NCI-H1694 (cell line): Measurements from ENCODE around the gene KCNN4.

ENCODE experiments used
- DNase-seq: peaks from one replicate; lab custom pipeline; 2025; lab: John Stamatoyannopoulos, UW

The KCNN4 gene

GRCh38 chr19:43748205-43748594 is 32.6 kb downstream of the KCNN4 start:
- no peak for DNase-seq

DNA sequence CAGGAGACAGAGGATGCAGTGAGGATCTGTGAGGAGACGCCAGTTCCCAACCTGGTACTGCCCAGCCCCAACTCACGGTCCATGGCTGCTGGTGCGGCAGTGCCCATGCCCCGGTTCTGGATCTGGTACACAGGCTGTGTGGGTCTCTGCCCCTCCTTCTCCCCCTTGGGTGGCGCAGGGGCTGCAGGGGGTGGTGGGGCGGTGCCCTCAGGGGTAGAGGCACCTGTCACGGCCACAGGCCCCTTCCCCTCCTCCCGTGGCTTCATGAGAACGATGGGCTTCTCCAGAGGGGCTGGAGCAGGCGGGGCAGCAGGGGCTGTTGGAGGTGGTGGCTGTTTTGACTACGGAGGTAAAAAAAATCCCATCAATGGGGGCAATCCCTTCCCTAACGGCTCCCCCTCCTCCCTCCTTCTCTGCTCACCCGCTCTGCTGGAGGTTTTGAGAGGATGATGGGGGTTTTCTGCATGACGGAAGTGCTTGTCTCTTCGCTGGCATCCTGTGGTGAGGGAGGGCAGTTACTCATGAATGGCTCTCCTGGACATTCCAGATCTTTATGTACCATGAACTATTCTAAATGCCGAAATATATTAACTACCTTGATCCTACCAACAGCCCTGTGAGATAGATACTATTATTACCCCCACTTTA is 33.1 kb downstream of the KCNN4 start:
- no peak for DNase-seq

- DNase-seq: no peak
Measured at GRCh38 chr19:43743059-43743458, 37.7 kb downstream of the KCNN4 start.

DNA sequence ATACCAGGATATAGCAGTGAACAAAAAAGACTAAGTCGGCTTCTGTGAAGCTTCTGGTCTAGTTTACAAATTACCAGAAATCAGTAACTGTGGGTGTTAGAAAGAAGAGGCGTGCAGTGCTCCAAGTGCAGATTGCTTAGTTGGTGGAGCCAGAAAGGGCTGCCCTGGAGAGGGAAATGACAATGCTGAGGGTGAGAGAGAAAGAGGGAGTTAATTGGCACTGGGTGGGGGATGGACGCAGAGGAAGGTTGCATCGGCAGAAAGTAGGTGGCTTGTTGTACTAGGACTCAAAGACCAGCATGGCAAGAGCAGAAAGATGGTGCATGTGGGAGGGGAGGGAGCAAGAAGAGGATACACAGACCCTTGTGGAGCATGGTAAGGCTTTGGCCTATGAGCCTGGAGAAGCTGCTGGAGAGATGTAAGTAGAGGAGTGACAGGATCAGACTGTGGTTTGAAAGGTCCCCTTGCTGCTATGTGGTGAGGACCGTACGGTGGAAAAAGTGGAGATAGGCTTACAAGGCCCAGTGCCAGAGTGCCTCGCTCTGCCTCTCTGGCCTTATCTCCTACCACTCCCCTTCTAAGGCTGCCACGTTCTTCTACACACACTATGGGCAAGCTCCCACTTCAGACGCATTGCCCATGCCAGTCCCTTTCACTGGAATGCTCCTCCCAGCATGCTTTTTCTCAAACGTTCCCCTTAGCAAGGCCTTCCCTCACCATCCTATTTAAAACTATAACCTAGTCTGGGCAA is 39.5 kb downstream of the KCNN4 start:
- DNase-seq: no peak

- no peak for DNase-seq
Measured at GRCh38 chr19:43739439-43740235, 41.1 kb downstream of the KCNN4 start.

DNA sequence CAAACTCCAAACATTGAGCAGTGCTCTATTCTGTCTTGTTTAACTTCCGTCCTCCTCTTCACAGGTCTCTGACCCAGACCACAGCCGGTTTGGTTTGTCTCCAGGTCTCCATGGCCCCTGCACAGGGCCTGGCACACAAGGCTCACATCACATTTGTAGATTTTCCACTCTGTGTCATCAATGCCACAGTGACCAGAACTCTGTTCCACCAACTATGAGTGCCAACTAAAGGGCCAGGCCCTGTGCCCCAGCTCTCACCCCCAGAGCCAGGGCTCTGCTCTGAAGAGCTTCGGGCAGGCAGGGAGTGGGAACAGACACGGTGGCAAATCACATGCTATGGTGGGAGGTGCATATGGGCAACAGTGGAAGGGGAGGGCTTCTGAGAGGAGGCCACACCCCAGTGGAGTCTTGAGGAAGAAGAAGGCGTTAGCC is 42.0 kb downstream of the KCNN4 start:
- DNase-seq: no peak

- no peak for DNase-seq
Measured at GRCh38 chr19:43735957-43736356, 44.8 kb downstream of the KCNN4 start.

DNA sequence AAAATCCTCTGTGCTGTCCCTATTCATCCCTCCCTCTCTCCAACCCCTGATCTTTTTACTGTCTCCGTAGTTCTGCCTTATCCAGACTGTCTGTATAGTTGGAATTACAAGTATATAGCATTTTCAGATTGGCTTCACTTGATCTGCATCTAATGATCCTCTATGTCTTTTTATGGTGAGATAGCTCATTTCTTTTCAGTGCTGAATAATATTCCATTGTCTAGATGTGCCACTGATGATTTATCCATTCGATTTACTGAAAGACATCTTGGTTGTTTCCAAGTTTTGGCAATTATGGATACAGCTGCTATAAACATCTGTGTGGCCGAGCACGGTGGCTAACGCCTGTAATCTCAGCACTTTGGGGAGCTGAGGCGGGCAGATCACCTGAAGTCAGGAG is 45.8 kb downstream of the KCNN4 start:
- DNase-seq: no peak

DNA sequence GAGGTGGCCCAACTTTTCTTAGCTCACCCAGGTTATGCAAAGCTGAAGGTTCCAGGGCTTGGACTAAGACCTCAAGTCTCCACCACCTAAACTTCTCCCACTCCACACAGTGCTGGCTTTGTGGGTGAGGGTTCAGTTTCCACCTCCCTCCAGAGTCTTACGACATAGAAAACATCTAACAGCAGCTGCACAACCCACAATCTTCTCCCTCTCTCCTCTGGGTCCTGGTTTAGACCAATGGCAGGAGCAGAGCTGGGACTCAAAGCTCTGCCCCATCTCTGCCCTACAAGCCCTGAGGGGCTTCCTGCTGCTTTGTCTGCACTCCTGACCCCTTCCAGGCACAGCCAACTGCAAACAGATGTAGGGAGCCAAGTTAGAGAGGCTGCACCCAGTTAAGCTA is 48.9 kb downstream of the KCNN4 start:
- DNase-seq: no peak

DNA sequence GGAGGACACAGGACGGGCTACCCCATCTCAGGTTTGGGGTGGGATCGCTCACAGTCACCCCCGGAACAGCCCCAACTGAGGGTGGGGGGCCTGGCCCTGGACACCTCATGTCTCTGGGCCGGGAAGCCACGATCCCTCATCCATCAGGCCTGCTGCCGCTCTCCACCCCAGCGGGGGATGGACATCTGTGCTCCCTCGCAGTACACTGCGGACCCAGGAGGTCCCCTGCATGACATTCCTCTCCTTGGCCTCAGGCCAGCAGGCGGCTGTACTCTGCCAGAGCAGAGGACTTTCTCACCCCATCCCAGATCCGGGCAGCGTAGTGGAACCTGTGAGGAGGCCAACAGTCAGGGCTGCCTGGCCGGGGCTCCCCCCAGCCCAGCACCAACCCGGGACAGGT is 49.4 kb downstream of the KCNN4 start:
- no peak for DNase-seq

DNA sequence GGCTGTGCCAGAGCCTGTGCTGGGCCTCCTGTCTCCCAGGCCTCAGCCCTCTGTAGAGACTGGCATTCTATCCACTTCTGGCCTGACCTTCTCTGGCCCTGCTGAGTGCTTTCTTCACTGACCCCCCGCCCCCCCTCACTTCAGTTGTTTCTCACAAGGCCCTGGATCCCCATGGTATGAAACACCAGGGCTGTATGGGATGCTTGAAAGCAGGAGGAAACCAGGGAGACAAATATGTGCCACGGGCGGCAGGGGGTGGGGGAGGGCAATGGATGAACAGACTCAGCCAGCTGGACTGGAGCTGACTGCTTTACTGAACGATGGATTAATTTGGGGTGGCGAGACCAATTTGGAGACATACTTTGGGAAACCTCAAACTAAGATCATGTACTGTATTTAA is 50.9 kb downstream of the KCNN4 start:
- DNase-seq: no peak

DNA sequence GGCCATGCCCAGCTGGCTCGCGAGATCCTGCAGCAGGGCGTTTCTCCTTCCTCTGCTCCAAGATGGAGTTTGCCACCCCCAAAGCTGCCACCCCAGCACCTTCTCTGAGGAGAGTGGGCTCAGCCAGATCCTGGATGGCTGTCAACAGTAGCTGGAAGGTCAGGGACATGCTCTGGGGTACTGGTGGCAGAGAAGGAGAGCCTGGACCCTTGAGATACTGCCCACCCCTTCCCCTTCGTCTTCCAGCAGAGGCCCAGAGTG is 53.2 kb downstream of the KCNN4 start:
- DNase-seq: no peak

DNA sequence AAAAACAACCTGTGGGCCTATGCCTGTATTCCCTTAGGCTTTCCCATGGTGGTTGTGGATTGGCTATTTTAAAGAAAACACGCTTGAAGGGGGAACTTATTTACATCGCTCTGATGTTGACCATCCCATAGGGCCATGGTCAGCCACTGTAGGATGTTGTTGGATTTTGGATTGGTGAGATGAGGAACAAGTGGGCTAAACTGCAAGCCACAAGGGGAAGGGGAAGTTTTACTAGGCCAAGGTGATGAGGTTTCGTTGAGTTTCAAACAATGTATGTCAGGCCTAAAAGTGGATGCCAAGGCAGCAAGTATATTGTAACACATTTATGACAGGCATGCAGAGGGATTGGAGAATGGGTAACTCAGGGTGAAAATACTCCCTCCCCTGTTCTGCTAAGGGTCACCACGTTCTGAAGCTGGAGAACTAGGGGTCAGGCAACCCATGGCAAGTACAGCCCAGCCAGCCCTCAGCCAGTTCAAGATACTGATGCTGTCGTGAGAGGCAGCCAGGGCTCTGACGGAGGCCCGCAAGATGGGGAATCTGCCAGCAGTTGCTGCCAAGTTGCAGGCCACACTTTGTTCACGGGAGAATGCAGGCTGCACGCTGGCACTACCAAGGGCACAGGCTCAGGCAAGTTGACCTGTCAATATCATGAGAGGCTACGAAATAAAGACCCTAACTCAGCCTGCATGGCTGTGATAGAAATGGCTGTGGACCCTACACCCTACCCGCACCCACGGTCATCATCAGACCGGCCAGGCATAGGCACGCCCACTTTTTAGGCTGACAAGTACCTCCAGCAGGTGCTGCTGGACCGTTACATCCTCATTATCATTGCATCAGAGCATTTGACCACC is 53.8 kb downstream of the KCNN4 start:
- no peak for DNase-seq

DNA sequence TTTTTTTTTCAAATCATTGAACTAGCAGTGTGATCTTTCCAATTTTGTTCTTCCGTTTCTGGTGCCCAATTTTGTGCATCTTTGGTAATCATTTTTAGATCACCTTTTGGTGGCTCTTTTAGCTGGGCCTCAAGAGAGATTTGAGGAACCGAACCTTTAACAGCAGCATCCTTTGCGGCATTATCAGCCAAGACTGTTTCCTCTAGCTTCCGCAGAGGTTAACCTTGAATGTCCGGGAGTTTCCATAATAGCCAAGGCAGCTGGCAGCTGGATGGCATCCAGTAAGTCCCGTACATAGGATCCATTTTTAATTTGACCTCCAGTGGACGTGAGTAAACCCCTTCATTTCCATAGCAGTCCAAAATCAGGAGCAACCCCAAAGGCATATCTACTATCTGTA is 55.3 kb downstream of the KCNN4 start:
- no peak for DNase-seq

GRCh38 chr19:43724896-43725295 is 55.9 kb downstream of the KCNN4 start:
- no peak for DNase-seq

GRCh38 chr19:43723588-43723987 is 57.2 kb downstream of the KCNN4 start:
- DNase-seq: no peak

- no peak for DNase-seq
Measured at GRCh38 chr19:43721469-43722048, 59.2 kb downstream of the KCNN4 start.

- no peak for DNase-seq
Measured at GRCh38 chr19:43720936-43721335, 59.8 kb downstream of the KCNN4 start.

- no peak for DNase-seq
Measured at GRCh38 chr19:43719918-43720317, 60.9 kb downstream of the KCNN4 start.

GRCh38 chr19:43719378-43719868 is 61.4 kb downstream of the KCNN4 start:
- DNase-seq: no peak

- no peak for DNase-seq
Measured at GRCh38 chr19:43718627-43719377, 62.0 kb downstream of the KCNN4 start.
